GM18507 (cell line): Measurements from ENCODE around the gene MC1R.
"Not testable (repeated sequence)": the region's sequence is repeated elsewhere in the genome, so short reads cannot be mapped to it uniquely, and the experiment has no call there.

Experiments
- DNase-seq: peaks from one replicate; pipeline ENCODE4 v3.0.0; 2011; ENCODE audit warnings: low read depth; ENCODE audit not compliant: insufficient read length; ENCODE audit errors: extremely low spot score
- FAIRE-seq: peaks from 2 replicates; lab custom pipeline; 2011; peaks lifted over from hg19 to GRCh38; lab: Jason Lieb, UNC

Gene MC1R

GRCh38 chr16:89911375-89911774, 7.3 kb upstream of the MC1R start:
- DNase-seq (no peak), FAIRE-seq (no peak)

- no peak for DNase-seq
- FAIRE-seq, result no peak
Observed at GRCh38 chr16:89912143-89912542, 6.5 kb upstream of the MC1R start.

- FAIRE-seq (no peak), DNase-seq (no peak)
Observed at GRCh38 chr16:89912627-89913026, 6.0 kb upstream of the MC1R start.

- FAIRE-seq, result no peak
Observed at GRCh38 chr16:89913408-89914387, 5.0 kb upstream of the MC1R start.

GRCh38 chr16:89914642-89915285, 3.9 kb upstream of the MC1R start:
- not testable (repeated sequence) for DNase-seq, FAIRE-seq

More at GRCh38 chr16:89913408-89914387, 5.0 kb upstream of the MC1R start:
- no peak for DNase-seq

- DNase-seq (no peak), FAIRE-seq (no peak)
Observed at GRCh38 chr16:89915303-89916232, 3.1 kb upstream of the MC1R start.

- FAIRE-seq (peak; percentile 83), DNase-seq (peak; percentile 70)
Observed at GRCh38 chr16:89917773-89918452, 749 bp upstream of the MC1R start.

- FAIRE-seq (no peak), DNase-seq (no peak)
Observed at GRCh38 chr16:89919535-89920406, 1.1 kb downstream of the MC1R start.

GRCh38 chr16:89920723-89921122, 2.1 kb downstream of the MC1R start:
- no peak for FAIRE-seq
- no peak for DNase-seq

- FAIRE-seq (no peak), DNase-seq (no peak)
Observed at GRCh38 chr16:89921131-89921701, 2.6 kb downstream of the MC1R start.

- FAIRE-seq (no peak), DNase-seq (no peak)
Observed at GRCh38 chr16:89921702-89922476, 3.2 kb downstream of the MC1R start.

GRCh38 chr16:89922477-89922883, 3.8 kb downstream of the MC1R start:
- DNase-seq (no peak), FAIRE-seq (no peak)

- peak; percentile 61 for DNase-seq
- FAIRE-seq, result no peak
Observed at GRCh38 chr16:89922884-89923639, 4.4 kb downstream of the MC1R start, which contains the start of gene TUBB3. TSS of gene TUBB3 (plus strand) at chr16:89923342. CDS start at chr16:89923402, 60 bp downstream.

- DNase-seq (no peak), FAIRE-seq (no peak)
Observed at GRCh38 chr16:89923640-89924296, 5.1 kb downstream of the MC1R start.

GRCh38 chr16:89924297-89924924, 5.7 kb downstream of the MC1R start:
- DNase-seq, result no peak

More at GRCh38 chr16:89924297-89924924, 5.7 kb downstream of the MC1R start:
- FAIRE-seq, result no peak
